K562 (cell line): ENCODE results near the gene ZPR1.

Experiments
- MAZ ChIP-seq, 2 experiments: fragments of 450-650 bp in 1 of 2; sonication (generic) in 1 of 2; formaldehyde crosslinking; IDR thresholded peaks in 1 of 2; conservative IDR thresholded peaks in 1 of 2; 2 replicates each; pipeline versions ENCODE4 v1.4.0 to v1.5.0; 2020; ENCODE audit warnings: mild to moderate bottlenecking in 1 of 2, missing genetic modification reagents in 1 of 2
- PRPF4 ChIP-seq: fragments of 200-400 bp; formaldehyde crosslinking; IDR thresholded peaks from one replicate; pipeline ENCODE4 v1.6.1; 2017; ENCODE audit warnings: low read length, low read depth, mild to moderate bottlenecking; ENCODE audit not compliant: insufficient read depth, poor library complexity, severe bottlenecking
- TF ChIP-seq, protein P1 (sequence below), 3 experiments: IDR thresholded peaks in 2 of 3; conservative IDR thresholded peaks in 1 of 3; 2 replicates each; pipeline ENCODE4 v1.5.1; 2011 to 2012; ENCODE audit warnings: low read length in 3 of 3, mild to moderate bottlenecking in 3 of 3, control low read depth in 2 of 3, improper control_type of control experiment in 1 of 3, inconsistent platforms in 1 of 3, low read depth in 1 of 3, mixed read lengths in 1 of 3, moderate library complexity in 1 of 3; ENCODE audit not compliant: insufficient read depth in 2 of 3

DNA sequence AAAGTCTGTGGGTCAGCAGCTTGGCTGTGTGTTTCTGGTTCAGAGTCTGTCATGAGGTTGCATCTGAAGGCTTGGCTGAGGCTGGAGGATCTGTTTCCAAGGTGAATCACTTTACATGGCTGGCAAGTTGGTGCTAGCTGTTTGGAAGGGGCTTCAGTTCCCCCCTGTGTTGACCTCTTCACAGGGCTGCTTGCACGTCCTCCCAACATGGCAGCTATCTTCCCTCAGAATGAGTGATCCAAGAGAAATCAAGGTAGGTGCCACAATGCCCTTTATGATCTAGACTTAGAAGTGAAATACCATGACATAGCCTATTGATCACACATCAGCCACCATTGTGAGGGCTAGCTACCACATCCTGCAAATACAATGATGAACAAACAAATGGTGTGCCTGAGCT, 25.3 kb upstream of the ZPR1 start:
- TF ChIP-seq PRPF4 (no peak), MAZ (CRISPR knock-in tag; conservative IDR thresholded peaks at IDR 0.05 in 1 of 2, IDR thresholded peaks at IDR 0.05 in 1 of 2) (no peak)
- TF ChIP-seq, protein P1, sequence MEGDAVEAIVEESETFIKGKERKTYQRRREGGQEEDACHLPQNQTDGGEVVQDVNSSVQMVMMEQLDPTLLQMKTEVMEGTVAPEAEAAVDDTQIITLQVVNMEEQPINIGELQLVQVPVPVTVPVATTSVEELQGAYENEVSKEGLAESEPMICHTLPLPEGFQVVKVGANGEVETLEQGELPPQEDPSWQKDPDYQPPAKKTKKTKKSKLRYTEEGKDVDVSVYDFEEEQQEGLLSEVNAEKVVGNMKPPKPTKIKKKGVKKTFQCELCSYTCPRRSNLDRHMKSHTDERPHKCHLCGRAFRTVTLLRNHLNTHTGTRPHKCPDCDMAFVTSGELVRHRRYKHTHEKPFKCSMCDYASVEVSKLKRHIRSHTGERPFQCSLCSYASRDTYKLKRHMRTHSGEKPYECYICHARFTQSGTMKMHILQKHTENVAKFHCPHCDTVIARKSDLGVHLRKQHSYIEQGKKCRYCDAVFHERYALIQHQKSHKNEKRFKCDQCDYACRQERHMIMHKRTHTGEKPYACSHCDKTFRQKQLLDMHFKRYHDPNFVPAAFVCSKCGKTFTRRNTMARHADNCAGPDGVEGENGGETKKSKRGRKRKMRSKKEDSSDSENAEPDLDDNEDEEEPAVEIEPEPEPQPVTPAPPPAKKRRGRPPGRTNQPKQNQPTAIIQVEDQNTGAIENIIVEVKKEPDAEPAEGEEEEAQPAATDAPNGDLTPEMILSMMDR (IDR thresholded peaks at IDR 0.05 in 2 of 3, conservative IDR thresholded peaks at IDR 0.05 in 1 of 3; ENCODE audit: insufficient read depth in 2 of 3, low read depth in 1 of 3, low read length in 3 of 3): no peak
